ENCODE measurements around the gene KCNQ1.

The KCNQ1 gene

GRCh38 chr11:2444821-2445745, at the start of gene KCNQ1:
Gene KCNQ1, plus strand, starts transcription at chr11:2445008. Its CDS starts 91 bp downstream, at chr11:2445099.
- DNase-seq (ENCODE audit: low spot score), result no peak

GRCh38 chr11:2395211-2395730, 49.5 kb upstream of the KCNQ1 start:
- no peak for DNase-seq (ENCODE audit: low spot score)

GRCh38 chr11:2395856-2396255, 49.0 kb upstream of the KCNQ1 start:
- no peak for DNase-seq (ENCODE audit: low spot score)

GRCh38 chr11:2396471-2396870, 48.3 kb upstream of the KCNQ1 start:
- DNase-seq (ENCODE audit: low spot score), result no peak

- no peak for DNase-seq (ENCODE audit: low spot score)
Observed at GRCh38 chr11:2397005-2397404, 47.8 kb upstream of the KCNQ1 start.

- no peak for DNase-seq (ENCODE audit: low spot score)
Observed at GRCh38 chr11:2398664-2399355, 46.0 kb upstream of the KCNQ1 start.

- DNase-seq (ENCODE audit: low spot score), result no peak
Observed at GRCh38 chr11:2399488-2400068, 45.2 kb upstream of the KCNQ1 start.

- DNase-seq (ENCODE audit: low spot score), result peak; percentile 100
Observed at GRCh38 chr11:2400069-2400761, 44.6 kb upstream of the KCNQ1 start, which contains the start of gene TSSC4. Gene TSSC4, plus strand, starts transcription at chr11:2400750. Its CDS starts 1,884 bp downstream, at chr11:2402634.

GRCh38 chr11:2400762-2401435, 43.9 kb upstream of the KCNQ1 start:
- DNase-seq (ENCODE audit: low spot score), result no peak

- no peak for DNase-seq (ENCODE audit: low spot score)
Observed at GRCh38 chr11:2401436-2401984, 43.3 kb upstream of the KCNQ1 start.

GRCh38 chr11:2402106-2402505, 42.7 kb upstream of the KCNQ1 start:
- no peak for DNase-seq (ENCODE audit: low spot score)

GRCh38 chr11:2402890-2403645, 41.7 kb upstream of the KCNQ1 start:
- DNase-seq (ENCODE audit: low spot score), result no peak

- no peak for DNase-seq (ENCODE audit: low spot score)
Observed at GRCh38 chr11:2404735-2405196, 40.0 kb upstream of the KCNQ1 start.

GRCh38 chr11:2406451-2406850, 38.4 kb upstream of the KCNQ1 start:
- no peak for DNase-seq (ENCODE audit: low spot score)

- DNase-seq (ENCODE audit: low spot score), result no peak
Observed at GRCh38 chr11:2406878-2407410, 37.9 kb upstream of the KCNQ1 start.

- no peak for DNase-seq (ENCODE audit: low spot score)
Observed at GRCh38 chr11:2408671-2409070, 36.1 kb upstream of the KCNQ1 start.

- no peak for DNase-seq (ENCODE audit: low spot score)
Observed at GRCh38 chr11:2409126-2409525, 35.7 kb upstream of the KCNQ1 start.

- DNase-seq (ENCODE audit: low spot score), result no peak
Observed at GRCh38 chr11:2409611-2410468, 35.0 kb upstream of the KCNQ1 start.

- no peak for DNase-seq (ENCODE audit: low spot score)
Observed at GRCh38 chr11:2410616-2411015, 34.2 kb upstream of the KCNQ1 start.

Measured in pons (tissue), 1 donor.